K562 (cell line): ENCODE data around the gene PGRMC2. TPM values are rescaled to one million over a fixed set of nuclear protein-coding genes. Genes with fewer than 3 reads are reported as not detected.

Source experiments
- AFF4 ChIP-seq: sonication (generic); formaldehyde crosslinking; IDR thresholded peaks from 2 replicates; pipeline ENCODE4 v1.8.0; 2023; ENCODE audit warnings: mild to moderate bottlenecking, missing genetic modification reagents
- ATF3 ChIP-seq, 2 experiments: fragments of 450-650 bp in 1 of 2; sonication (generic) in 1 of 2; formaldehyde crosslinking in 1 of 2; IDR thresholded peaks in 1 of 2; conservative IDR thresholded peaks in 1 of 2; 2 replicates each; pipeline versions ENCODE4 v1.6.1 to v1.8.1; 2016 to 2023; ENCODE audit warnings: mild to moderate bottlenecking in 2 of 2, moderate library complexity in 2 of 2, inconsistent platforms in 1 of 2, missing genetic modification reagents in 1 of 2
- BCLAF1 ChIP-seq, 2 experiments: fragments of 450-650 bp in 1 of 2; IDR thresholded peaks; 2 replicates each; pipeline ENCODE4 v1.6.1; 2011 to 2017; ENCODE audit warnings: low read depth in 2 of 2, antibody characterized with exemption in 1 of 2, borderline replicate concordance in 1 of 2, low read length in 1 of 2, mild to moderate bottlenecking in 1 of 2, mixed read lengths in 1 of 2; ENCODE audit not compliant: control insufficient read depth in 1 of 2
- DACH1 ChIP-seq: fragments of 450-650 bp; IDR thresholded peaks from 2 replicates; pipeline ENCODE4 v1.6.1; 2018; ENCODE audit not compliant: partially characterized antibody
- FOSL1 ChIP-seq: fragments of 200-800 bp; sonication (Bioruptor generic); conservative IDR thresholded peaks from 2 replicates; pipeline ENCODE4 v1.6.1; 2016; ENCODE audit warnings: missing genetic modification characterization, missing compliant biosample characterization
- HDAC2 ChIP-seq: fragments of 450-650 bp; IDR thresholded peaks from 2 replicates; pipeline ENCODE4 v1.6.1; 2016; ENCODE audit warnings: mild to moderate bottlenecking
- JUNB ChIP-seq: fragments of 450-650 bp; formaldehyde crosslinking; conservative IDR thresholded peaks from 2 replicates; pipeline ENCODE4 v1.4.0; 2020; ENCODE audit warnings: mild to moderate bottlenecking
- MTA2 ChIP-seq: fragments of 450-650 bp; IDR thresholded peaks from 2 replicates; pipeline ENCODE4 v1.6.1; 2016; ENCODE audit warnings: low read depth
- PHF8 ChIP-seq: fragments of 200-600 bp; sonication (generic); IDR thresholded peaks from 2 replicates; pipeline ENCODE4 v1.6.1; 2012; ENCODE audit warnings: mixed run types, mild to moderate bottlenecking, inconsistent platforms, low read length, moderate library complexity, borderline replicate concordance
- SRSF7 ChIP-seq: fragments of 200-400 bp; formaldehyde crosslinking; optimal IDR thresholded peaks from 2 replicates; pipeline ENCODE3; 2017; ENCODE audit warnings: mild to moderate bottlenecking, low read depth, low read length
- USF1 ChIP-seq: sonication (generic); formaldehyde crosslinking; IDR thresholded peaks from 2 replicates; pipeline ENCODE4 v1.9.0; 2022; ENCODE audit warnings: mild to moderate bottlenecking, missing genetic modification reagents
- ZBED1 ChIP-seq: IDR thresholded peaks from 2 replicates; pipeline ENCODE4 v1.6.1; 2014
- ZNF140 ChIP-seq: fragments of 250-450 bp; sonication (Bioruptor Pico); IDR thresholded peaks from 2 replicates; pipeline ENCODE4 v1.8.0; 2021; ENCODE audit warnings: moderate library complexity, mild to moderate bottlenecking, inconsistent platforms
- ZNF263 ChIP-seq: sonication (generic); formaldehyde crosslinking; IDR thresholded peaks from 2 replicates; pipeline ENCODE4 v1.8.0; 2022; ENCODE audit warnings: mild to moderate bottlenecking, missing genetic modification reagents, borderline replicate concordance
- ZNF282 ChIP-seq: sonication (generic); formaldehyde crosslinking; IDR thresholded peaks from 2 replicates; pipeline ENCODE4 v1.8.1; 2023; ENCODE audit warnings: missing genetic modification reagents
- ZNF583 ChIP-seq: fragments of 250-450 bp; sonication (Bioruptor Pico); IDR thresholded peaks from 2 replicates; pipeline ENCODE4 v1.4.0; 2020
- ZNF639 ChIP-seq, 2 experiments: fragments of 200-800 bp in 1 of 2; sonication (Bioruptor generic) in 1 of 2; sonication (generic) in 1 of 2; formaldehyde crosslinking in 1 of 2; IDR thresholded peaks in 1 of 2; conservative IDR thresholded peaks in 1 of 2; 2 replicates each; pipeline versions ENCODE4 v1.5.0 to v1.6.1; 2016 to 2020; ENCODE audit warnings: missing compliant biosample characterization in 1 of 2, missing genetic modification characterization in 1 of 2, missing genetic modification reagents in 1 of 2
- polyA plus RNA-seq, 8 experiments: library from polyadenylated mRNA; depleted of rRNA in 4 of 8; stranded (reverse) in 5 of 8; unstranded in 3 of 8; fragments of >200 nt; fragmentation: Nextera tagmentation in 2 of 8; fragmentation: Illumina TruSeq in 1 of 8; extraction: Ambion mirVana in 2 of 8; extraction: Trizol in 1 of 8; gene quantifications; 2 replicates each; pipeline versions ENCODE4 v1.2.1 to v1.2.3, GENCODE V29; 2011 to 2014; ENCODE audit warnings: inconsistent platforms in 1 of 8, missing spikeins in 1 of 8
- total RNA-seq, 7 experiments: library from RNA; depleted of rRNA in 6 of 7; stranded (reverse); fragments of >200 nt in 6 of 7; fragmentation: Illumina TruSeq in 2 of 7; extraction: Trizol in 2 of 7; gene quantifications; 2 replicates each; pipeline versions ENCODE4 v1.2.1 to v1.2.3, GENCODE V29; 2011 to 2021; ENCODE audit warnings: low replicate concordance in 1 of 7

Gene PGRMC2
- total and polyA plus RNA-seq, 9 of the 15 experiments (the other 6 are each of a cell fraction or from before 2014, with no cell fraction given): 12.4 to 81.3 (median 22.7) TPM

- no peak for TF ChIP-seq ZNF263 (CRISPR knock-in tag)
- no peak for TF ChIP-seq USF1 (CRISPR knock-in tag)
- TF ChIP-seq FOSL1 (tag): no peak
- TF ChIP-seq DACH1: peak; percentile 39
- TF ChIP-seq ZNF639 (CRISPR knock-in tag; conservative IDR thresholded peaks at IDR 0.05 in 1 of 2, IDR thresholded peaks at IDR 0.05 in 1 of 2): no peak
- no peak for TF ChIP-seq ZNF282
- TF ChIP-seq ZNF583 (CRISPR knock-in tag): no peak
- peak; percentile 43; the same call in 1 of the 2 replicates for TF ChIP-seq HDAC2
- no peak for TF ChIP-seq ATF3 (IDR thresholded peaks at IDR 0.05)
- no peak for TF ChIP-seq ATF3 (CRISPR knock-in tag; conservative IDR thresholded peaks at IDR 0.05)
- TF ChIP-seq PHF8: no peak
- no peak for TF ChIP-seq SRSF7
- 0 out of 2 replicates have a peak, but pooled peaks have one; percentile 19 for TF ChIP-seq MTA2
- no peak for TF ChIP-seq BCLAF1 (IDR thresholded peaks at IDR 0.05; ENCODE audit: borderline replicate concordance in 1 of 2, control insufficient read depth in 1 of 2, low read depth in 2 of 2, low read length in 1 of 2)
- no peak for TF ChIP-seq JUNB (CRISPR knock-in tag)
- TF ChIP-seq AFF4: 0 out of 2 replicates have a peak, but pooled peaks have one; percentile 38
- no peak for TF ChIP-seq ZBED1
- TF ChIP-seq ZNF140 (CRISPR knock-in tag): no peak
Observed at GRCh38 chr4:128289523-128290158, 2.0 kb upstream of the PGRMC2 start (continued).
